ENCODE data around the gene MCOLN1. TPM values are rescaled to one million over a fixed set of nuclear protein-coding genes. Genes with fewer than 3 reads are reported as not detected.

The MCOLN1 gene
- total and polyA plus RNA-seq, 9 of the 15 experiments (the other 6 are each of a cell fraction or from before 2014, with no cell fraction given) = 0.25 to 15.4 (median 7.1) TPM

GRCh38 chr19:7502552-7502951 is 19.9 kb upstream of the MCOLN1 start (continued):
- TF ChIP-seq, protein P1, sequence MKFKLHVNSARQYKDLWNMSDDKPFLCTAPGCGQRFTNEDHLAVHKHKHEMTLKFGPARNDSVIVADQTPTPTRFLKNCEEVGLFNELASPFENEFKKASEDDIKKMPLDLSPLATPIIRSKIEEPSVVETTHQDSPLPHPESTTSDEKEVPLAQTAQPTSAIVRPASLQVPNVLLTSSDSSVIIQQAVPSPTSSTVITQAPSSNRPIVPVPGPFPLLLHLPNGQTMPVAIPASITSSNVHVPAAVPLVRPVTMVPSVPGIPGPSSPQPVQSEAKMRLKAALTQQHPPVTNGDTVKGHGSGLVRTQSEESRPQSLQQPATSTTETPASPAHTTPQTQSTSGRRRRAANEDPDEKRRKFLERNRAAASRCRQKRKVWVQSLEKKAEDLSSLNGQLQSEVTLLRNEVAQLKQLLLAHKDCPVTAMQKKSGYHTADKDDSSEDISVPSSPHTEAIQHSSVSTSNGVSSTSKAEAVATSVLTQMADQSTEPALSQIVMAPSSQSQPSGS (CRISPR knock-in tag; IDR thresholded peaks at IDR 0.05) = no peak
- TF ChIP-seq ATF3 (IDR thresholded peaks at IDR 0.05) = no peak
- TF ChIP-seq ATF3 (CRISPR knock-in tag; conservative IDR thresholded peaks at IDR 0.05) = no peak
- TF ChIP-seq, protein P2, sequence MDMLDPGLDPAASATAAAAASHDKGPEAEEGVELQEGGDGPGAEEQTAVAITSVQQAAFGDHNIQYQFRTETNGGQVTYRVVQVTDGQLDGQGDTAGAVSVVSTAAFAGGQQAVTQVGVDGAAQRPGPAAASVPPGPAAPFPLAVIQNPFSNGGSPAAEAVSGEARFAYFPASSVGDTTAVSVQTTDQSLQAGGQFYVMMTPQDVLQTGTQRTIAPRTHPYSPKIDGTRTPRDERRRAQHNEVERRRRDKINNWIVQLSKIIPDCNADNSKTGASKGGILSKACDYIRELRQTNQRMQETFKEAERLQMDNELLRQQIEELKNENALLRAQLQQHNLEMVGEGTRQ (CRISPR knock-in tag; IDR thresholded peaks at IDR 0.05) = no peak
- no peak for TF ChIP-seq FOXM1 (IDR thresholded peaks at IDR 0.05; ENCODE audit: low read depth)
- TF ChIP-seq FOXM1 (CRISPR knock-in tag; IDR thresholded peaks at IDR 0.05; ENCODE audit: low read depth) = no peak
- no peak for TF ChIP-seq BDP1 (IDR thresholded peaks at IDR 0.05; ENCODE audit: insufficient read depth, insufficient read length)
- TF ChIP-seq SP1 (CRISPR knock-in tag; IDR thresholded peaks at IDR 0.05) = no peak
- no peak for TF ChIP-seq ARID2 (IDR thresholded peaks at IDR 0.05)
- no peak for TF ChIP-seq PTTG1 (tag; IDR thresholded peaks at IDR 0.05; ENCODE audit: low read depth)
- TF ChIP-seq CEBPG (CRISPR knock-in tag; IDR thresholded peaks at IDR 0.05) = no peak
- TF ChIP-seq CEBPG (tag; conservative IDR thresholded peaks at IDR 0.05 in 1 of 2, IDR thresholded peaks at IDR 0.05 in 1 of 2) = no peak
- TF ChIP-seq ELF1 (tag; IDR thresholded peaks at IDR 0.05) = no peak
- TF ChIP-seq OTX1 (CRISPR knock-in tag; IDR thresholded peaks at IDR 0.05) = no peak
- TF ChIP-seq ZNF586 (CRISPR knock-in tag; conservative IDR thresholded peaks at IDR 0.05) = no peak
- no peak for TF ChIP-seq ZBTB2 (IDR thresholded peaks at IDR 0.05)
- TF ChIP-seq CHD4 (IDR thresholded peaks at IDR 0.05; ENCODE audit: insufficient read depth, insufficient replicate concordance, low read depth, low read length, poor library complexity, severe bottlenecking) = peak; percentile 66
- peak; percentile 76 to 89 for TF ChIP-seq KDM1A (IDR thresholded peaks at IDR 0.05)
- no peak for TF ChIP-seq SIN3A (IDR thresholded peaks at IDR 0.05; ENCODE audit: borderline replicate concordance in 2 of 2, control insufficient read depth in 1 of 2, low read depth in 2 of 2, low read length in 2 of 2)
- TF ChIP-seq KLF16 (IDR thresholded peaks at IDR 0.05) = no peak
- no peak for TF ChIP-seq DDX20 (tag; IDR thresholded peaks at IDR 0.05; ENCODE audit: low read depth)
- TF ChIP-seq, protein P3, sequence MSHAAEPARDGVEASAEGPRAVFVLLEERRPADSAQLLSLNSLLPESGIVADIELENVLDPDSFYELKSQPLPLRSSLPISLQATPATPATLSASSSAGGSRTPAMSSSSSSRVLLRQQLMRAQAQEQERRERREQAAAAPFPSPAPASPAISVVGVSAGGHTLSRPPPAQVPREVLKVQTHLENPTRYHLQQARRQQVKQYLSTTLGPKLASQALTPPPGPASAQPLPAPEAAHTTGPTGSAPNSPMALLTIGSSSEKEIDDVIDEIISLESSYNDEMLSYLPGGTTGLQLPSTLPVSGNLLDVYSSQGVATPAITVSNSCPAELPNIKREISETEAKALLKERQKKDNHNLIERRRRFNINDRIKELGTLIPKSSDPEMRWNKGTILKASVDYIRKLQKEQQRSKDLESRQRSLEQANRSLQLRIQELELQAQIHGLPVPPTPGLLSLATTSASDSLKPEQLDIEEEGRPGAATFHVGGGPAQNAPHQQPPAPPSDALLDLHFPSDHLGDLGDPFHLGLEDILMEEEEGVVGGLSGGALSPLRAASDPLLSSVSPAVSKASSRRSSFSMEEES (CRISPR knock-in tag; IDR thresholded peaks at IDR 0.05) = no peak
- TF ChIP-seq U2AF1 (optimal IDR thresholded peaks at IDR 0.05; ENCODE audit: low read depth, low read length) = no peak
- TF ChIP-seq NR2F6 (CRISPR knock-in tag; IDR thresholded peaks at IDR 0.05) = no peak
- no peak for TF ChIP-seq PURB (CRISPR knock-in tag; IDR thresholded peaks at IDR 0.05; ENCODE audit: low read depth)

All from K562 (cell line).